Vagina (tissue), 2 donors: Measurements from ENCODE around the gene SMARCA5. TPM values are rescaled to one million over a fixed set of nuclear protein-coding genes. Genes with fewer than 3 reads are reported as not detected.

Experiments used
- DNase-seq, 2 donors: peaks; one replicate each; pipeline ENCODE4 v3.0.0-alpha.2; 2017; ENCODE audit errors: extremely low spot score in 2 of 2
- H3K27ac ChIP-seq: fragments of 200-600 bp; sonication (generic); one replicate; pipeline ENCODE4 v1.5.1; 2019
- H3K27me3 ChIP-seq: fragments of 200-600 bp; sonication (generic); one replicate; pipeline ENCODE4 v1.5.1; 2019
- H3K36me3 ChIP-seq, 2 donors: fragments of 200-600 bp; sonication (generic); one replicate each; pipeline ENCODE4 v1.5.1; 2017 to 2019
- H3K4me1 ChIP-seq: fragments of 200-600 bp; sonication (generic); one replicate; pipeline ENCODE4 v1.5.1; 2019
- H3K4me3 ChIP-seq, 2 donors: fragments of 200-600 bp; sonication (generic); 1 replicate in 1 of 2; 2 replicates in 1 of 2; pipeline ENCODE4 v1.5.1; 2016 to 2019
- H3K9me3 ChIP-seq: fragments of 200-600 bp; sonication (generic); one replicate; pipeline ENCODE4 v1.5.1; 2019
- CTCF ChIP-seq, 3 experiments: fragments of 450-650 bp in 2 of 3; fragments of 200-600 bp in 1 of 3; sonication (generic) in 1 of 3; IDR thresholded peaks; one replicate each; pipeline ENCODE4 v1.5.1; 2017 to 2019; ENCODE audit warnings: antibody characterized with exemption in 3 of 3, mild to moderate bottlenecking in 2 of 3, moderate library complexity in 2 of 3
- POLR2A ChIP-seq, 2 donors: fragments of 450-650 bp; IDR thresholded peaks; one replicate each; pipeline ENCODE4 v1.6.1; 2017; ENCODE audit warnings: antibody characterized with exemption in 2 of 2, mild to moderate bottlenecking in 2 of 2, moderate library complexity in 2 of 2
- POLR2AphosphoS5 ChIP-seq, 2 donors: sonication (generic); formaldehyde crosslinking; IDR thresholded peaks; one replicate each; pipeline ENCODE4 v1.9.0; 2017; ENCODE audit warnings: antibody characterized with exemption in 2 of 2, mild to moderate bottlenecking in 2 of 2, low read depth in 1 of 2; ENCODE audit not compliant: insufficient read depth in 1 of 2
- intact Hi-C: fragments of 100-400 bp; cut with DNase I; formaldehyde crosslinking; loops from one replicate; pipeline ENCODE4 v1.15.1; 2023
- total RNA-seq: library from RNA; depleted of rRNA; stranded (reverse); fragments of >200 nt; gene quantifications from one replicate; pipeline ENCODE4 v1.2.3, GENCODE V29; 2016

SMARCA5 gene
- total RNA-seq, 1 donor from 2014 or later: 23.3 TPM

DNA sequence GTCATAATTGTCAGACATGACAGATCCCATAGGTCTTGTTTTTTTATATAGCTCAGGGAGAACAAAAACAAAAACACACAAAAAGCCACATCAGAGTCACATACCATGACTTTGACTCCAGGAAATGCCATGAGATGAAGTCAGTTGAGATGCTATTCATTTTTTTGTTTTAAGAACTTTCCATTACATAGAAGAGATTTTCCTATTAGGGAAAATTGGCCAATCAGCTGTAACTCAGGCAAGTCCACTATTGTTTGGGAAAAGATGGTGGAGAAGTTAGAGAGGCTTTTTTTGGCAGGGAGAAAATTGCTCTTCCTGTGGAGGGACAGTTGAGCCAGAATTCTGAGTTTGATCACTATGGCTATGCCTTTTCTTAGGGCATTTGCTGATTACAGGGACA lies 72.6 kb downstream of the SMARCA5 start:
- Histone ChIP-seq H3K27me3 (no peaks in the 10 kb centered on the region), H3K4me3 (no peak overlapping the region), H3K36me3 (no peaks in the 10 kb centered on the region), H3K27ac (no peak overlapping the region), H3K4me1 (no peaks in the 10 kb centered on the region), H3K9me3 (no peaks in the 10 kb centered on the region)
- TF ChIP-seq CTCF (IDR thresholded peaks at IDR 0.05) (no peak), POLR2A (IDR thresholded peaks at IDR 0.05) (no peak), POLR2AphosphoS5 (IDR thresholded peaks at IDR 0.05; ENCODE audit: insufficient read depth in 1 of 2, low read depth in 1 of 2) (no peak)
- intact Hi-C loops: no loop called here
- DNase-seq: no peak

DNA sequence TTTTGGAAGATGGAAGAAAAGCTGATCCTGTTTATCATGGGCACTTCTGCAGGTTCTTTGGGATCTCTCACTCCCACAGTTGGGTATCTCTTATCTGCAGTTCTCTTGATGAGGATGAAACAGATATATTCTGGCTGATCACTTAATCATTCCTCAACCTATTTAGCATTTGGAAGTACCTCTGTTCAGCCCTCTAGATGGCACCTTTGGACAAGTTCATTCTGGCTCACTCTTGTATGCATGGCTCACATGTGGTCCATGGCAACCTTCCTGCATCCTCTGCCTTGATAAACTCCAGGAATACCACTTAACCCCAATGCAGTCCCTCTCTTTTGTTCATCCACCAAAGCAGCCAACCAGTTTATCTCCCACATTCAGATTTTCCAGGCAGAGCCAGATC lies 74.2 kb downstream of the SMARCA5 start:
- intact Hi-C loops: no loop called here

DNA sequence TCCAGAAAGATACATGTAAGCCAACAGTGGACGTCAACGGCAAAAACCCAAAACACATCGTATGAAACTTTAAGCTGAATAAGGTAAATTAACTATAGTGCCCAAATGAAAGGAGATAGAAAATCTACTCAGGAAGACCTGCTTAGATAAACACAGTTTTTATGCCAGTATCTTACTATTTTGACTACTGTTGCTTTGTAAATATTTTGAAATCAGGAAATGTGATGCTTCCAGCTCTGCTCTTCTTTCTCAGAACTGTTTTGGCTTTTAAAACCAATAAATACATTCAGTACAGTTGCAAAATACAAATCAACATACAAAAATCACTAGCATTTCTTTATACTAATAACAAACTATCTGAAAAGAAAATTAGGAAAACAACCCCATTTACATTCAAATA lies 83.8 kb downstream of the SMARCA5 start:
- TF ChIP-seq CTCF (IDR thresholded peaks at IDR 0.05): no peak
- no peak for TF ChIP-seq POLR2A (IDR thresholded peaks at IDR 0.05)
- TF ChIP-seq POLR2AphosphoS5 (IDR thresholded peaks at IDR 0.05; ENCODE audit: insufficient read depth in 1 of 2, low read depth in 1 of 2): no peak
- no peaks in the 10 kb centered on the region for H3K4me1 ChIP-seq
- H3K27me3 ChIP-seq: no peaks in the 10 kb centered on the region
- no peak overlapping the region for H3K4me3 ChIP-seq
- no peaks in the 10 kb centered on the region for H3K36me3 ChIP-seq
- H3K27ac ChIP-seq: no peak overlapping the region
- intact Hi-C loops: no loop called here
- no peak for DNase-seq
- H3K9me3 ChIP-seq: no peaks in the 10 kb centered on the region

More for the DNA sequence above, 74.2 kb downstream of the SMARCA5 start:
- TF ChIP-seq CTCF (IDR thresholded peaks at IDR 0.05) (no peak), POLR2A (IDR thresholded peaks at IDR 0.05) (no peak), POLR2AphosphoS5 (IDR thresholded peaks at IDR 0.05; ENCODE audit: insufficient read depth in 1 of 2, low read depth in 1 of 2) (no peak)
- Histone ChIP-seq H3K36me3 (no peaks in the 10 kb centered on the region), H3K27ac (no peak overlapping the region), H3K4me3 (no peak overlapping the region), H3K9me3 (no peaks in the 10 kb centered on the region), H3K4me1 (no peaks in the 10 kb centered on the region), H3K27me3 (no peaks in the 10 kb centered on the region)
- DNase-seq: no peak

GRCh38 chr4:143598816-143599215 lies 85.3 kb downstream of the SMARCA5 start:
- intact Hi-C loops: no loop called here
- no peaks in the 10 kb centered on the region for H3K36me3 ChIP-seq
- no peaks in the 10 kb centered on the region for H3K4me1 ChIP-seq
- H3K4me3 ChIP-seq: no peak overlapping the region
- no peaks in the 10 kb centered on the region for H3K9me3 ChIP-seq
- TF ChIP-seq POLR2A (IDR thresholded peaks at IDR 0.05) (no peak), CTCF (IDR thresholded peaks at IDR 0.05) (no peak), POLR2AphosphoS5 (IDR thresholded peaks at IDR 0.05; ENCODE audit: insufficient read depth in 1 of 2, low read depth in 1 of 2) (no peak)
- no peak overlapping the region for H3K27ac ChIP-seq
- no peak for DNase-seq
- H3K27me3 ChIP-seq: no peaks in the 10 kb centered on the region

DNA sequence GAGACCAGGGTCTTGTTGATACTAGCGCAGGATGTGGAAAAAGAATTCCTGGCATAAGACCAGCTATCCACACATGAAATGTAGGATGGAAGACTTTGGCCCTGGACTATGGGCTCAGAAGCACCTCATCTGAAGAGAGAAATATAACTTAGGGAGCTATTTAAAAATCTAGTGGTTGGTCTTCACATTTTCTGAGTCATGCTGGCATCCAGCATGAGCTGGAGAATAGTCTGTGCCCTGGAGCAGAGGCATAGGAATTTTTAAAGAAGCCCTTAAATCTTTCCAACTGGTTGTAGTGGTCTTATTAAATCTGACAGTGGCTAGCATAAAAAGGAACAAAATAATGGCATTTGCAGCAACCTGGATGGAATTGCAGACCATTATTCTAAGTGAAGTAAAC lies 86.3 kb downstream of the SMARCA5 start:
- Histone ChIP-seq H3K4me1 (no peaks in the 10 kb centered on the region), H3K4me3 (no peak overlapping the region), H3K27ac (no peak overlapping the region), H3K27me3 (no peaks in the 10 kb centered on the region), H3K9me3 (no peaks in the 10 kb centered on the region), H3K36me3 (no peaks in the 10 kb centered on the region)
- DNase-seq: no peak
- intact Hi-C loops: no loop called here
- TF ChIP-seq CTCF (IDR thresholded peaks at IDR 0.05) (no peak), POLR2AphosphoS5 (IDR thresholded peaks at IDR 0.05; ENCODE audit: insufficient read depth in 1 of 2, low read depth in 1 of 2) (no peak), POLR2A (IDR thresholded peaks at IDR 0.05) (no peak)
